NCI-H2227 treated with DMSO at 0.1 percent for 48 hours (cell line): Measurements from ENCODE around the gene IP6K3.

Source experiments
- DNase-seq: peaks from one replicate; lab custom pipeline; 2025; lab: John Stamatoyannopoulos, UW

IP6K3 gene, protein sequence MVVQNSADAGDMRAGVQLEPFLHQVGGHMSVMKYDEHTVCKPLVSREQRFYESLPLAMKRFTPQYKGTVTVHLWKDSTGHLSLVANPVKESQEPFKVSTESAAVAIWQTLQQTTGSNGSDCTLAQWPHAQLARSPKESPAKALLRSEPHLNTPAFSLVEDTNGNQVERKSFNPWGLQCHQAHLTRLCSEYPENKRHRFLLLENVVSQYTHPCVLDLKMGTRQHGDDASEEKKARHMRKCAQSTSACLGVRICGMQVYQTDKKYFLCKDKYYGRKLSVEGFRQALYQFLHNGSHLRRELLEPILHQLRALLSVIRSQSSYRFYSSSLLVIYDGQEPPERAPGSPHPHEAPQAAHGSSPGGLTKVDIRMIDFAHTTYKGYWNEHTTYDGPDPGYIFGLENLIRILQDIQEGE

DNA sequence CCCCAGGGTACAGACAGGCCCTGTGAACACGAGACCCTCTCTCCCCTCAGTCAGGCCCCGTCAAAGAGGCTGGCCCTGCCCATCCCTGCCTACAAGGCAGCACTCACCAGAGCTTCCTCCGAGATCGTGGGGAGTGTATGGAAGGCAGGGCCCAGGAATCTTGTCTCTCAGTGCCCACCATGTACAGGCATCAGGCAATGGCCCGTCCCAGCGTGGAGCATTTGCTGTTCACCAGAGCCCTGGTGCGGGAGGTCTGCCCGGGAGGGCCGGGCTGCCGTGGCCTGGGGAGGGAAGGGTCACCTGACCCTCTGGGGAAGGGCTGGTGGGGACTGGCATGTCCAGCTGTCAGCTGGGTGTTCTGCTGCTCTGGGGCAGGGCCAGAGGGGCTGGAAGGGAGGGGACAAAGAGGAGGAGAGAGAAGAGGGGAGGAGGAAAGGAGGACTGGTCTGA, at the start of gene IP6K3:
Gene IP6K3 (minus strand): TSS at position 255 of the 450 bp plus-strand sequence. CDS start 11,429 bp downstream, outside the sequence.
- no peak for DNase-seq

DNA sequence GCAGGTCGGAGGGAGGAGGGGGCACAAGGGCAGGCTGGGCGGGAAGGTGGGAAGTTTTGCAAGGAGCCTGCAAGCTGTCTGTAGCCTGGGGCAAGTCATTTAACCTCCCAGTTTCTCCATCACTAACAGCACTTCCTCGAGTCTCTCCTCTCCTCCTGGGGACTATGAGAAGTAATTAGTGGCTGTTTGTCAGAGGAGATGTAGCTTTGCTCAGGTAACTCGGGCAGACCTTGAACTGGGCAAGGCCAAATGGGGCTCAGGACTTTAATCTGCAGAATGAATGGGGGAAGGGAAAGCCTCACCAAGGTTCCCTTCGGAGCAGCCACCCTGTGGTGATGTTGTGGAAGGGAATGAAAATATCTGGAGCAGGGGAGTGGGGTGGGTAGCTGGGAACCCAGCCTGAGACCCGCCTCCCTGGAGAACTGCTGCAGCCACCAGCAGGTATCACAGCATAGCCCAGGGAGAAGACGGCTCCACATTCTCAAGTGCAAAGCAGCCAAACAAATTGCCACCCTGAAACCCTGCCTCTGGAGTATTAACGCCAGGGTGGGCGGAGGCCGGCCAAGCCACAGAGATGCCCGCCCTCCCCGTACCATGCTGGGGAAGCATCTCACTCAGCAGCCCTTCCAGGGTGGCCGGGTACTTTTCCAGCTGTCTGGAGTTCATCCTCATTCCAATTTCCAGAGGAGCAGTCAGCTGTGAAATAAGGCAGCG, 48.4 kb upstream of the IP6K3 start:
- peak; percentile 43 for DNase-seq

DNA sequence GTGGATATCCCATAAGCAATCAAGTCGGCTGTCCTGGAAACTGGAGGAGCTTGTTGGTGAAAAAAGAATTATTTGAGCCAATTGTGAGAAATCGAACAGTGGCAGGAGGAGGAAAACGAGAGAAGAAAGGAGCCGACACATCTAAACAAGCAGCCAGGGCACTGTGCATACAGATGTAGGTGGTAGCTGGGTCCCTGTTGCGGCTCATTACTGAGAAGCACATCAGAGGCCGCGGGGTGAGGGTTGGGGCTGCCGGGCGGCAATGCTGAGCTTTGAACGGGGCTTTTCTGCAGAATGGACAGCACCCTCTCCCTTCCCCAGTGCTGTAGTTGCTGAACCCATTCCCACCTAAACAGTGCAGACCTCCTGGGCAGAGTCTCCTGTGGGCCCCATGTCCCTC, 46.3 kb upstream of the IP6K3 start:
- DNase-seq = no peak

DNA sequence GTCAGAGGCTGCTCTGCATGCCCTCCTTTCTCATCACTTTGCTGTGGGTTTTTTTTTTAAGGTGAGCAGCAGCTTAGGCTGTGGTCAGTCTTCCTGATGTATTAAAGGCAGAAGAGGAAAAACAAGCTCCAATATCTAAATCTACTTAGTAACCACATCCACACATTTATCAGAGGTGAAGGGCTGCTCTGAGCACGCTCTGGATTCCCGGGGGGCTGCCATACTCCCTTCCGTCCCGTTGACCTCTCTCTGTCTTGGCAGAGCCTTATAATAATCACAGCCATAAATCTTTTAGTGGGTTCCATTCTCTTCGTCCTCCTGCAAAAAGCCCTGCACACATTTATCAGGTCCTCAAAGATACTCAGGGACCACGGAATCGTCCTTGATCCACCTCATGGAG, 44.9 kb upstream of the IP6K3 start:
- DNase-seq = no peak

DNA sequence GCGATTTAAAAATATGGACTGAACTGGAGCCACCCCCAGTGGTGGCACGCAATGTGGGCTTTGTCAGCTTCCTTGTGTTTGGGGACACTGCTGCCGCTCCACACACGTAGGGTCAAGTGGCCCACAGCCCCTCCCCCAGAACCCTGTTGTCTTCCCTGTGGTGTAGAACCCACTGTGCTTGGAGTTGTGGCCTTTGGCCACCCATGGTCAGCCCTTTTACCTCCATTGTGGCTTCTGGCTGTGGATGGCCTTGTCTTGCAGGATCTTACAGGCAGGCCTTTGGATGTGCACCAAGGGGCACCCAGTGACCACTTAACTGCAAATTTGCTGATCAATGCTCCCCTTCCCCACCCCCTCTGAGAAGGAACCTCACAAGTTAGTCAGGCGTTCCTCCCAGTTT, 44.2 kb upstream of the IP6K3 start:
- DNase-seq = no peak

DNA sequence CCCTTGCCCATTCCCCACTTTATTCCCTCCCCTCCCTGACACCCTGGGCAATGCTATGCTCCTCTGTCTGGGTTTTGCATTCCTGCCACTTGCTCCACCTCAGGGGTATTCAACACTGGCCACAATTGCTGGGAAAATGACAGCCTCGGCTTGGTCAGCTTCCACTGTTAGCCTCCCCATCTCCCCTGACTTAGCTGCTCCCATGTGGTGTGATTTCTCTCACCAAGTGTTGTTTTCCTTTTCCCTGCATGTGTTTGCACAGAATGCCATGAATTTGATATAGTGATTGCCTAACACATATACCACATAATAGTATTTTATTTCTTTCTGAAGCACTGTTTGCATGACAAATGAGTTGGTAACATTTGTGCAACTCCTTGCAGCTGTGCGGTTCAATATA, 43.7 kb upstream of the IP6K3 start:
- no peak for DNase-seq

DNA sequence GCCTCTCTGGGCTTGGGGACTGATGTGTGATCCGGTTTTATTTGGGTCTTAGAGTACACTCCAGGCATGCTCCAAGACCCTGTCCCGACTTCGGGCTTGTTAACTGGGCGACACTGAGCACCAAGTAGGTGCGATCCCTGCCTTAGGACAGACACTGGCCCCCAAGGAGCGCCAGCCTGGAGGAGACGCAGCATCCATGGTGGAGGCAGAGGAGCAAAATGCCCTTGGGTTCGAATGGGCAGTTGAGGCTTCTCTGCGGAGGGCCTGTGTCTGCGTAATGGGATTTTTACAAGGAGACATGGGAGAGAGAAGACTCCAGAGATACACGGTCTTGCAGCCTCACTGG, 42.8 kb upstream of the IP6K3 start:
- DNase-seq = no peak

DNA sequence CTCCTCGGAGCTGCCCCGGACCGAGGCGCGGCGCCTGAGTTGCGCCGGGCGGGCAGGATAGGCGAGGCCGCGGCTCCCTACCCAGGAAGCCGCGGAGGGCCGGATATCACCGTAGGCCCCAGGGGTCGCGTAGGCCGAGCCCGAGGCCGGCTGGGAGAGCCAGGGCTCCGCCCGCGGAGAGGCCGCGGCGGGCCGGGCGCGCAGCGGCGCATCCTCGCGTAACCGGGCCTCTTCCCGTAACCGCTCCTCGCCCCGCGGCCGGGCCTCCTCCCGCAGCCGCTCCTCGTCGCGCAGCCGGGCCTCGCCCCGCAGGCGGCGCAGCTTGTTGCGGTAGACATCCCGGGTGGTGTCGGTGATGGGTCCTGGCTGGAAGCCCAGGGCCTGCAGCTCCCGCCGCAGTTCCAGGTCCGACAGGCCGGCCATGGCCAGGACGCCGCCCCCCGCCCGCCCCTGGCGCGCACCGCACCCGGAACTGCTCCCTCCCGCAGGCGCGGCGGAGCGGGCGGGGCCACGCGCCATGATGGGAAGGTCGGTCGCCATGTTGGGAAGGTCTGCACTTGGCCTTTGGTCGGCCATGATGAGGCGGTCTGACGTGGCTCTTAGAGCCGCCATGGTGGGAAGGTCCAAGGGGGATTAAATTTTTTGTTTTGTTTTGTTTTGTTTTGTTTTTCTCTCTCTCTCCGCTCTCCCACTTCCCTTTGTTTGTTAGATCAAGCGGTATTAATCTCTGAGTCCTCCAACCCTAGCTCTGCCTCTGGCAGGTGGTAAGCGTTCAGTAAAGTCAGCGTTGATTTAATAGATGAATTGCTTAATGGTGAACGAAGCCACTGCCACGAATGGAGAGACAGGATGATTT, 42.2 kb upstream of the IP6K3 start, which contains the start of gene LEMD2:
Gene LEMD2 (minus strand): TSS at position 437 of the 856 bp plus-strand sequence. CDS start 14 bp downstream, at position 423.
- peak; percentile 91 for DNase-seq

DNA sequence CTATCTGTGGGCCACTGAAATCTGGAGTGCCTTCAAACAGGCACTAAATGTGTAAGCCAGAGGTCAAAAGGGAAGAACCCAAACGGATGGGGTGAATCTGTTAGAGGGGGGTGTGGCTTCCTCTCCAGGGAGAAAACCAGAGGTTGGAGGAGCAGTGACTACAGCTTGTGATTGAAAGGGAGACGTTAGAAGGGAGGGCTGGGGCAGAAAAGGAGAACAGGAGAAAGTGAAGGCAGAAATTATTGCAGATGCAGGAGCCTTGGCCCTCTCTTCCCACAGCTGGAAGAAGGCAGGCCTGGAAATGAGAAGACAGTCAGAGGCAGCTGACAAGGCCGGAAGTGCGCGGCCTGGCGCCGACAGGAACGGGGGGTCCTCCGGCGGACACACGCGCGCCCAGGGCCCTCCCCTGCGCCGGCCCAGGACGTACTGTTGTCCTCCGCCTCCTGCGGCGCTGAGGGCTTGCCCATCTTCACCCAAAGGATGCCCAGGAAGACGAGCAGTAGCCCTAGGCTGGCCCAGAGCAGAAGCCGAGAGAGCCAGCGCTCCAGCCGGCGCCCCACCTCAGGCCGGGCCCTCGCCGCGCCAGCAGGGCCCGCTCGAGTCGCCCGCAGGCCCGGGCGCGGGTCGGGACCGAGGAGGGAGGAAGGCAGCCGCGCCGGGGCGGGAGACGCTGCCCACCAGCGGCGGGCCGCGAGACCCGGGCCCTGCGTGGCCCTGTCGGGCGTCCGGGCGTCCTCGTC, 41.4 kb upstream of the IP6K3 start:
- DNase-seq = no peak

DNA sequence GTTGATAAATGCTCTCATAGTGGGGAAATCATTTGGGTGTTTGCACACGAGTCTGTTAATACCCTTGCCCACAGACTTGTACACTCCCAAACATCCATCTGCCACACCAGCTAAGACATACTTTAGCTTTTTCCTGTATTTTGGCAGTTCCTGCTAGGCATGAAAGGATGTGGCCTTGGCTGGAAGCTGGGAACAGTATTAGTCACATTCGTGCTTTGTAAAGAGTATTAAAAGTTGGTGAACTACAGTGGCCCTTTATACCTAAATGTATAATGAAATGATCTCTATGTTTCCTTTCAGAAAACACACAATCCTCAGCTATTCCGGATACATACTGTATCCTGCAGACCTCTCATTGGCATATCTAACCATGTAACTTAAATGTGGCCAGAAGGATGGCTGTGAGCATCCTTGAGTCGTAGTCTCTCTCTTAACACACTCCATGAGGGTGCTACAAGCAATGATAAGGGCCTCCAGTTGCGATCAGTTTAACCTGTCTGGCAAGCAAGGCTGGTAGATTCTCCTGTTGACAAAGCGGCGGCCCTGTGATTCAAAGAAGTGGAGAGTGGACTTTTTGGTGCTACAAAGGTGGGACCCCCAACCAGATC, 40.7 kb upstream of the IP6K3 start:
- DNase-seq = no peak

DNA sequence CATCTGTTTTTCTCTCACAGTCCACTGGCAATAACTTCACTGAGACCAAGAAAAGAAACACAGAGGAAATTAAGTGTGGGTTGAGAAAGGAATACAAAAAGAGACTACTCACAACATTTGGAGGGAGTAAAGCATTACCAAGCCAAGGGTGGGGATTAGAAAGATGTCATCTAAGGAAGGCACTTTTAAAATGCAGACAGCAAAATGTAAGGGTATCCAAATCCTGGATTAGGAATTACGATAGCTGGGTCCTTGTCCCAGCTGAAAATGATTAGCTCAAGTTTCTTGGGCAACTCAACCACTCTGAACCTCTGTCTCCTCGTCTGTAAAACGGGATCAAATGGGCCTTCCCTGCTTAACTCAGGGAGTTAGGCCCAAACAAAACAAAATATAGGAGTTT, 40.0 kb upstream of the IP6K3 start:
- no peak for DNase-seq

DNA sequence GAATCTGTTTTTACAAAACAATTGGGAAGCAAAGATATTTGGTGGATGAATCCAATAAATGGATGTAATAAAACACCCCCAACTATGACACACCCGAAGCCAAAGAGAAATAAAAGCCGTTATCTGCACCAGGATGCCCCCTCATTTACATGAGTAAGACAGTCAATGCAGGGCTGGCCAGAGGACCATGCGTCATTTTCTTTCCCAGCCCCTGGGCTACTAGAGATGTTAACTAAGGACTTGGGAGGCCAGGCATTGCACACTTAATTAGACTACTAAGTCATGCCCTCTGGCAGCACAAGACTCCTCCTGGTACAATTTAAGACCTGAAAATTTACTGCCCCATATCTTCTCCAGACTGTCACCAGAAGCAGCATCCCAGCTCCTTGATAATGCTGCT, 39.1 kb upstream of the IP6K3 start:
- DNase-seq = no peak

DNA sequence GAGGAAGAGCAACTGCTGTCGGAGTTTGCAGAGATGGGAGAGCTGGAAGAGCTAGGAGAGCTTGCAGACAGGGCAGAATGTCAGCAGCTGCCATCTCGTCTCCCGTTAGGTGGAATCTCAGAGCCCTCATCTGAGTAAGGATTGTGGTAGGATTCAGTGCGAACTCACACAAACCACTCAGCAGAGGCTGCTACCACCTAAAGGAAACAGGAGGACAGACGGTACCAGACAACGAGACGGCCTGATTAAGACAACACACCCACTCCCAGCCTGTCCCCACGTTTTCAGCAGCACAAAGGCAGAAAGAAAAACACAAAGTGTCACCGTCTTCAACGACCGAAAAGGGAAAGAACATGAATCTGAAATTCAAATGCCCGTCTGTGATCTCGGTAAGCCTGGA, 38.1 kb upstream of the IP6K3 start:
- no peak for DNase-seq

DNA sequence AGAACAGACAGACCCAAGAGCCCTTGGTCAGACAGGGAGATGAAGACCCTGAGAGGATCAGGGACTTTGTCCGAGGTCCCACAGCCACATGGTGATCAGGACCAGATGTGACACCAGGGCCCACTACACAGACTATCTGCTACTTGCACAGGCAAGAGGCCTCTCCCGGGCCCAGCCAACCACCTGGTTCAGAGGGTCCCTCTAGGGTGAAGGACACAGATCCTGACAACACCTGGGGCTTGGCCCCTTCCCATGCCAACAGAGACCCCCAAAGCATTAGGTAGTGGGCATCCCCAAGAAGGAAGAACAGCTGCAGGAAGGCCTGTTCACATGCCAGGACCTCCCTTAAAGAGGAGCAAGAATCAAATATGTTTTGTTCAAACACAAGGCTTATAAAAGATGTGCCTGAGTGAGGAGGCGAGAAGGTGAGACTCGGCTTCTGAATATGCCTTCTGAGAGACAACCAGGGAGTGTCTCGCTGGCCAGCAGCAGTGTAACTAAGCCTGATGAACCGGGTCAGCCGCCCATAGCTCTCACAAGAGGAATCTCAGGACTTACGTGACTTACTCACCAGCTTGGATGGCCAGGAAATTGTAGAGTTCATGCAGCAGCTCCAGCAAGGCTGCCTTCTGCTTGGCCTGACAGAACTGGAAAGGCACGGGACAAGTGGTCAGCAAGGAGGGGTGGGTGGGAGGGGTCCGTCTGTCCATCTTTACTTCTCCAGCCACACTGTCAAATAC, 37.2 kb upstream of the IP6K3 start:
- DNase-seq = no peak

DNA sequence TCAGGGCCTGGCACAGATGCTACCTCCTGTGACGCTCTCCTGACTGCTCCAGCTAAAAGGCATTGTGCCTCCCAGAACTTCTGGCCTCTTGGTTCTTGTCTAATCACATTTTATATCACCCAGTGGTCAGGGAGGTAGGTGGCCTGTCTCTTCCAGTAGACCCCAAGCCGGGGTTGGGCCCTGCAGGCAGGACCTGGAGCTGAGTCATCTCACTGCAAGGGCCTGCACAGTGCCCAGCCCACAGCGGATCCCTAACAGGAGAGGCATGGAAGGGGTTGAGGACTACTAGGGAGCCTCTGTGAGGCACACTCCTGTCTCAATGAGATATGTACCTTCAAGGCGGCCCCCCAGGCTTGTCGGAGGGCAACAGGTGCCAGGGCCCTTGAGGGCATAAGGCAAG, 35.9 kb upstream of the IP6K3 start:
- DNase-seq = no peak

DNA sequence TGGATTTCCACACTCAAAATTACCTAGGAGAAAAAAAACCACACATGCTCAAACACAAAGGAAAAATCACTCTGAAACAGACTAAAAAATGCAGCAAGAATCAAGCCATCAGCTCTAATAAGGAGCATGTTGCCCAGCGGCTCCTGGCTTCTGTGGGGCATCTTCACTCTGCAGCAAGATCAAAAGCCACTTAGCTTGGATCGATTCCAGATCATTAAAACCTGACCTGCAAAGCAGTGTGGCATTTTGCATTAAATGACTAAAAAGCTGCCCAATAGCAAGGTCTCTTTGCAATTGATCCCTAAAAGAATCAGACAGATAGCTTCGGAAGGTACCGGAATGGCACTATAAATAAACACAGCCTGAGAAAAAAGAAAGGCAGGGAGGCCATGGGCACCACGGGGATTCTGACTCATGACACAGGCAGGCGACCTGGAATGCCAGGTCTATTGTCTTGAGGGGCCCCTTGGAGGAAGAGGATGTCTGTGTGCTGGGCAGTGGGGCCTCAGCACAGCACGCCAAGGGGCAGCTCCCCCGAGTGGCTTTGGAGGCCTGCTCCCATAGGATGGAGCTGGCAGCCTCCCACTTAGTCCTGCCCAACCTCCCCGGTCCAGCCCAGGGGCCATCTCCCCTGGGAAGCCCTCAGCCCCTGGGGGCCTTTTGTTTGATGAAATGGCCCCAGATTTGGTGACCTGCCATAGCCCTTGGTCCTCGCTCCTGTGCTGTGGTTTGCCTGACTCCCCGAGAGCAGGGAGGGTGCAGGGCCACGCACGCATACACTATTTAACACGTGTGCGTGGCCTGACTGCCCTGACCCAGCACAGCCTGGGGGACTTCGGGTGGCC, 34.6 kb upstream of the IP6K3 start:
- DNase-seq = no peak

DNA sequence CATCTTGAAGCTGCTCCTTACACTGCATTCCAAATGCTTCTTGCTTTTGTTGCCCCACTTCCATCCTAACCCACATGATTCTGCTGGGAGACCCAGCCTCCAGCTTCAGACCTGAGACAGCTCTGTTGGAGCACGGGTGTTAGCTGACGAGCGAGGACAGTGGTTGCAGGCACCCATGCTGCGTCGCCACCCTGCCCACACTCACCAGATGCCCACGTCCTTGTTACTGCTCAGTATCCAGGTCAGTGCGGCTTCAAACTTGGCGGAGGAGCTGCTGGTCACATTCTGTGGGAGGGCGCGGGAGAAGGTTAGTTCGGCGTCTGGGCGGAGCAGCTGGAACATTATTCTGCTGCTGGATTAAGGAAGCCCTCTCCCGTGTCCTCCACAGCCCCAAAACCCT, 33.2 kb upstream of the IP6K3 start:
- DNase-seq = no peak

DNA sequence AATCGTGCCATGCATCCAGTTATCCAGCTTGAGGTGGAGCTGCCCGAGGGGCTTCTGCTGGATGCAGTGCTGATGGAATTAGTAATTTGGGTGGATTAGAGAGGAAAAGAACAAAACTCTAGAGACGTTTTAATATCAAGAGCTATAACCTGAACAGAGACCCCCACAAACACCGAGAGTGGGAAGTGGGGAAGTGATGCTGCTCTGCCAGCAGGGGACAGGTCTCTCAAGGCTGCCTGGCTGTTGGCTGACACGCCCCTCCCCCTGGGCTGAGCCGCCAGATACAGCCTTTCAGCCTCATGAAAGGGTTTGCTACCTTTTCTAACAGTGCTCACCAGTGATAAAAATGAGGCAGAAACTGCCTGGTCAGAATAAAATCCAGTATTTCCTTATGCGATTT, 32.6 kb upstream of the IP6K3 start:
- no peak for DNase-seq

DNA sequence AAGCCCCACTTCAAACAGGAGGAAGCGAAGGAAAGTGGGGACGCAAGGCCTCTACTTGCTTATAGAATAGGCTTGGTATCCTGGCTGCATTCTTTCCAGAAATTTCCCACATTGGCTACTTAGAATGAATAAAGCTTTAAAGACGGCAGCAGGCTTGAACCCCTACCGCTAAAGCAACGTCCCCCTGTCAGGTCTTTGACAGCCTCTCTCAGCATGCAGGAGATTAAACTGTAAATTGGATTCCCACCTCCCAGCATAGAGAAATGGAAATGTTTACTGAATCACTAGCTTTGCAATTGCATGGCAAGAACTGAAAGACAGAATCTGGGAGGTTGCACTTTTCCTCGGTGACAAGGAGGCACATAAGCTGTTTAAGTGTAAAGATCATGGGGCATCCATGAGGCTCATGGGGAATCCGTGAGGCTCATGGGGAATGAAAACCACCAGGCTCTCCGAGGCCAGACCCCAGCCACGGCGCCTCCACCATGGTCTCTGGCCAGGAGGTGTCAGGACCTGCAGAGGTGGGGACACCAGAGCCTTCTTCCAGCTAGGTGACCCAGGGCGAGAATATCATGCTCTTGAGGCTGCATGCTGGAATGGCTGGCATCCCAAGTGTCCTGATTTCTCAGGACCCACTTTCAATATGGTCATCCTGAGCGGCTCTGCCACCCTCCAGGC, 31.9 kb upstream of the IP6K3 start:
- no peak for DNase-seq
